ENCODE measurements around the gene CPNE8. TPM values are rescaled to one million over a fixed set of nuclear protein-coding genes. Genes with fewer than 3 reads are reported as not detected.

The CPNE8 gene
- total and polyA plus RNA-seq, 2 experiments from 2014 or later: 5.9 to 14.5 TPM

GRCh38 chr12:38646146-38646545 is 259.2 kb downstream of the CPNE8 start:
- no peaks in the 10 kb centered on the region for H4K20me1 ChIP-seq (ENCODE audit: insufficient read depth, poor library complexity, severe bottlenecking)
- no peaks in the 10 kb centered on the region for H3K9me3 ChIP-seq (ENCODE audit: low read depth)
- H3K9me2 ChIP-seq (replicated peaks; ENCODE audit: insufficient read depth): no peaks in the 10 kb centered on the region
- DNase-seq (ENCODE audit: low spot score): no peak
- H3K4me2 ChIP-seq: no peak overlapping the region
- H2AFZ ChIP-seq: no peak overlapping the region
- no peak overlapping the region for H3K27ac ChIP-seq
- no peaks in the 10 kb centered on the region for H3K27me3 ChIP-seq
- TF ChIP-seq CTCF (IDR thresholded peaks at IDR 0.05; ENCODE audit: poor library complexity): no peak
- TF ChIP-seq EZH2 (IDR thresholded peaks at IDR 0.05; ENCODE audit: borderline replicate concordance): no peak
- TF ChIP-seq EZH2phosphoT487 (IDR thresholded peaks at IDR 0.05; ENCODE audit: low read depth, severe bottlenecking, unreplicated experiment): no peak
- 63% methylated on average over 4 of the region's 4 CpGs for WGBS (ENCODE audit: low lambda C conversion rate, missing lambda C conversion rate)
- H3K4me3 ChIP-seq: no peak overlapping the region
- no peaks in the 10 kb centered on the region for H3K79me2 ChIP-seq
- no peaks in the 10 kb centered on the region for H3K36me3 ChIP-seq (replicated peaks; ENCODE audit: insufficient read depth, low read depth)
- no peaks in the 10 kb centered on the region for H3K4me1 ChIP-seq (ENCODE audit: insufficient read depth)

GRCh38 chr12:38639625-38640024 is 265.8 kb downstream of the CPNE8 start:
- Histone ChIP-seq H3K4me2 (no peak overlapping the region), H4K20me1 (ENCODE audit: insufficient read depth, poor library complexity, severe bottlenecking) (no peaks in the 10 kb centered on the region), H2AFZ (no peak overlapping the region), H3K79me2 (no peaks in the 10 kb centered on the region), H3K36me3 (replicated peaks; ENCODE audit: insufficient read depth, low read depth) (no peaks in the 10 kb centered on the region), H3K27ac (no peak overlapping the region), H3K4me3 (no peak overlapping the region), H3K9me3 (ENCODE audit: low read depth) (no peaks in the 10 kb centered on the region), H3K9me2 (replicated peaks; ENCODE audit: insufficient read depth) (no peaks in the 10 kb centered on the region), H3K4me1 (ENCODE audit: insufficient read depth) (no peaks in the 10 kb centered on the region), H3K27me3 (no peaks in the 10 kb centered on the region)
- no peak for DNase-seq (ENCODE audit: low spot score)
- WGBS (ENCODE audit: low lambda C conversion rate, missing lambda C conversion rate): 69% methylated on average over 7 of the region's 7 CpGs
- TF ChIP-seq EZH2phosphoT487 (IDR thresholded peaks at IDR 0.05; ENCODE audit: low read depth, severe bottlenecking, unreplicated experiment): no peak
- no peak for TF ChIP-seq EZH2 (IDR thresholded peaks at IDR 0.05; ENCODE audit: borderline replicate concordance)
- TF ChIP-seq CTCF (IDR thresholded peaks at IDR 0.05; ENCODE audit: poor library complexity): no peak

- H2AFZ ChIP-seq: no peak overlapping the region
- H3K27me3 ChIP-seq: no peaks in the 10 kb centered on the region
- WGBS (ENCODE audit: low lambda C conversion rate, missing lambda C conversion rate): 72% methylated on average over 2 of the region's 2 CpGs
- H3K9me2 ChIP-seq (replicated peaks; ENCODE audit: insufficient read depth): no peaks in the 10 kb centered on the region
- H3K4me3 ChIP-seq: no peak overlapping the region
- DNase-seq (ENCODE audit: low spot score): no peak
- H3K27ac ChIP-seq: no peak overlapping the region
- no peak overlapping the region for H3K4me2 ChIP-seq
- H4K20me1 ChIP-seq (ENCODE audit: insufficient read depth, poor library complexity, severe bottlenecking): no peaks in the 10 kb centered on the region
- no peaks in the 10 kb centered on the region for H3K4me1 ChIP-seq (ENCODE audit: insufficient read depth)
- H3K79me2 ChIP-seq: no peaks in the 10 kb centered on the region
- H3K36me3 ChIP-seq (replicated peaks; ENCODE audit: insufficient read depth, low read depth): no peaks in the 10 kb centered on the region
- no peaks in the 10 kb centered on the region for H3K9me3 ChIP-seq (ENCODE audit: low read depth)
- TF ChIP-seq EZH2 (IDR thresholded peaks at IDR 0.05; ENCODE audit: borderline replicate concordance) (no peak), CTCF (IDR thresholded peaks at IDR 0.05; ENCODE audit: poor library complexity) (no peak), EZH2phosphoT487 (IDR thresholded peaks at IDR 0.05; ENCODE audit: low read depth, severe bottlenecking, unreplicated experiment) (no peak)
Observed at GRCh38 chr12:38638401-38638800, 267.0 kb downstream of the CPNE8 start.

GRCh38 chr12:38633511-38633910 is 271.9 kb downstream of the CPNE8 start:
- no peaks in the 10 kb centered on the region for H3K4me1 ChIP-seq (ENCODE audit: insufficient read depth)
- H3K79me2 ChIP-seq: no peaks in the 10 kb centered on the region
- H3K27me3 ChIP-seq: no peaks in the 10 kb centered on the region
- no peaks in the 10 kb centered on the region for H3K9me2 ChIP-seq (replicated peaks; ENCODE audit: insufficient read depth)
- 78% methylated on average over 4 of the region's 4 CpGs for WGBS (ENCODE audit: low lambda C conversion rate, missing lambda C conversion rate)
- H3K36me3 ChIP-seq (replicated peaks; ENCODE audit: insufficient read depth, low read depth): no peaks in the 10 kb centered on the region
- DNase-seq (ENCODE audit: low spot score): no peak
- no peak overlapping the region for H3K27ac ChIP-seq
- no peak overlapping the region for H2AFZ ChIP-seq
- H3K4me3 ChIP-seq: no peak overlapping the region
- no peaks in the 10 kb centered on the region for H4K20me1 ChIP-seq (ENCODE audit: insufficient read depth, poor library complexity, severe bottlenecking)
- TF ChIP-seq EZH2 (IDR thresholded peaks at IDR 0.05; ENCODE audit: borderline replicate concordance) (no peak), EZH2phosphoT487 (IDR thresholded peaks at IDR 0.05; ENCODE audit: low read depth, severe bottlenecking, unreplicated experiment) (no peak), CTCF (IDR thresholded peaks at IDR 0.05; ENCODE audit: poor library complexity) (no peak)
- no peaks in the 10 kb centered on the region for H3K9me3 ChIP-seq (ENCODE audit: low read depth)
- H3K4me2 ChIP-seq: no peak overlapping the region

All from hepatocyte (in vitro differentiated cells).